Activated B cell treated with CpG ODN at 0.5 μM for 24 hours (primary cell): ENCODE measurements around the gene SPON1. TPM values are rescaled to one million over a fixed set of nuclear protein-coding genes. Genes with fewer than 3 reads are reported as not detected.

Experiments
- ATAC-seq: fragments of 200-7000 bp; cut with Tn5 transposase; one replicate; pipeline ENCODE4 v1.10.0; 2021; ENCODE audit warnings: low read depth, mild to moderate bottlenecking, moderate library complexity
- CTCF ChIA-PET: fragments of 350-600 bp; sonication (Branson Sonifier 250); formaldehyde crosslinking; loops from one replicate; lab custom pipeline; 2021; ENCODE audit warnings: antibody characterized with exemption; lab: Charles Lee
- POLR2A ChIA-PET: fragments of 350-600 bp; sonication (Branson Sonifier 250); formaldehyde crosslinking; loops from one replicate; lab custom pipeline; 2021; ENCODE audit warnings: antibody characterized with exemption; lab: Charles Lee
- DNase-seq: peaks from one replicate; pipeline ENCODE4 v3.0.0; 2022
- H3K27ac Mint-ChIP-seq: one replicate; pipeline ENCODE4 v1.8.0; 2020; ENCODE audit warnings: mixed read lengths
- H3K27me3 Mint-ChIP-seq: one replicate; pipeline ENCODE4 v1.8.0; 2021; ENCODE audit warnings: mixed read lengths
- H3K36me3 Mint-ChIP-seq: one replicate; pipeline ENCODE4 v1.8.0; 2021; ENCODE audit warnings: low read depth, mixed read lengths
- H3K4me1 Mint-ChIP-seq: one replicate; pipeline ENCODE4 v1.8.0; 2021; ENCODE audit warnings: mixed read lengths
- H3K4me3 Mint-ChIP-seq: one replicate; pipeline ENCODE4 v1.8.0; 2020; ENCODE audit warnings: mild to moderate bottlenecking, mixed read lengths
- H3K9me3 Mint-ChIP-seq: one replicate; pipeline ENCODE4 v1.8.0; 2020; ENCODE audit warnings: mixed read lengths
- intact Hi-C: fragments of 100-400 bp; cut with micrococcal nuclease; formaldehyde crosslinking; loops from one replicate; pipeline ENCODE4 v1.15.1; 2024
- total RNA-seq: library from RNA; stranded (reverse); gene quantifications from 2 replicates; pipeline ENCODE4 v1.2.3, GENCODE V29; 2022
- TF ChIP-seq, protein P1 (sequence below): fragments of 200-600 bp; IDR thresholded peaks from one replicate; pipeline ENCODE4 v1.8.0; 2022; ENCODE audit warnings: antibody characterized with exemption, mild to moderate bottlenecking

Gene SPON1
- total RNA-seq, 1 donor from 2014 or later: not detected

DNA sequence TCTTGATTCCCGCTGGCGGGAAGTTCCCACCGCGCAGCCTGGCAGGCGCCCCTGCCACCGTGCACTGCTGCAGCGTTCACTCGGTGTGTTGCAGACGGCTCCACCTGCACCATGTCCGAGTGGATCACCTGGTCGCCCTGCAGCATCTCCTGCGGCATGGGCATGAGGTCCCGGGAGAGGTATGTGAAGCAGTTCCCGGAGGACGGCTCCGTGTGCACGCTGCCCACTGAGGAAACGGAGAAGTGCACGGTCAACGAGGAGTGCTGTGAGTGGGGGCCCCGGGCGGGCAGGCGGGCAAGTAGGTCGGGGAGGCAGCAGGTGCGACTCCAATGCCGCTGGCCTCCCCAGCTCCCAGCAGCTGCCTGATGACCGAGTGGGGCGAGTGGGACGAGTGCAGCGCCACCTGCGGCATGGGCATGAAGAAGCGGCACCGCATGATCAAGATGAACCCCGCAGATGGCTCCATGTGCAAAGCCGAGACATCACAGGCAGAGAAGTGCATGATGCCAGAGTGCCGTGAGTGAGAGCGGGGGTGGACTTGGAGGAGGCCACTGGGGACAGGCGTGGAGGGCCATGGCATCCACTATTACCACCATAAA, 296.8 kb downstream of the SPON1 start:
- POLR2A ChIA-PET: no interaction called here

DNA sequence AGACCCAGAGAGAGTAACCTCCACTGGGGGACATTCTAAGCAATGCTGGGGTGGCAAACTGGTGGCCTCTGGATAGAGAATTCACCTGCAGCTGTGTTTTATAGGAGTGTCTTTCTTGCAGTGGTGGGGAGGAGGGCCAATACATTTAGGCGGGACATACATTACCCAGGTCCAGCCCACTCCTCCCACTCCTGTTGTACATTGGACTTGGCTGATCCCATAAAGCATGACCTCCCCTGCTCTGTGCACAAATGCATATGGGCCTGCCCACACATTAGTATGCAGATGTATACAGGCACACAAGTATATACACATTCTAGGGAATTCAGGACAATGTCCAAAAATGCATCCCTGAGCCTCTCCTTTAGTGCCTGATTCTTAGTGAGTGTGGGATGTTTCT, 297.4 kb downstream of the SPON1 start:
- no peak overlapping the region for H3K4me3 Mint-ChIP-seq
- ChIA-PET CTCF (interaction anchor here (2.5 kb wide), 1 partner anchor 195 kb away, joined by 8 read pairs; no protein-coding TSS in a partner anchor), POLR2A (no interaction called here)
- no peak overlapping the region for H3K27ac Mint-ChIP-seq
- H3K36me3 Mint-ChIP-seq: peaks cover 5% of the 10 kb centered on the region
- H3K4me1 Mint-ChIP-seq: no peaks in the 10 kb centered on the region
- intact Hi-C loops: no loop called here
- H3K27me3 Mint-ChIP-seq: peaks cover 3% of the 10 kb centered on the region
- H3K9me3 Mint-ChIP-seq: peaks cover 3% of the 10 kb centered on the region
- TF ChIP-seq, protein P1, sequence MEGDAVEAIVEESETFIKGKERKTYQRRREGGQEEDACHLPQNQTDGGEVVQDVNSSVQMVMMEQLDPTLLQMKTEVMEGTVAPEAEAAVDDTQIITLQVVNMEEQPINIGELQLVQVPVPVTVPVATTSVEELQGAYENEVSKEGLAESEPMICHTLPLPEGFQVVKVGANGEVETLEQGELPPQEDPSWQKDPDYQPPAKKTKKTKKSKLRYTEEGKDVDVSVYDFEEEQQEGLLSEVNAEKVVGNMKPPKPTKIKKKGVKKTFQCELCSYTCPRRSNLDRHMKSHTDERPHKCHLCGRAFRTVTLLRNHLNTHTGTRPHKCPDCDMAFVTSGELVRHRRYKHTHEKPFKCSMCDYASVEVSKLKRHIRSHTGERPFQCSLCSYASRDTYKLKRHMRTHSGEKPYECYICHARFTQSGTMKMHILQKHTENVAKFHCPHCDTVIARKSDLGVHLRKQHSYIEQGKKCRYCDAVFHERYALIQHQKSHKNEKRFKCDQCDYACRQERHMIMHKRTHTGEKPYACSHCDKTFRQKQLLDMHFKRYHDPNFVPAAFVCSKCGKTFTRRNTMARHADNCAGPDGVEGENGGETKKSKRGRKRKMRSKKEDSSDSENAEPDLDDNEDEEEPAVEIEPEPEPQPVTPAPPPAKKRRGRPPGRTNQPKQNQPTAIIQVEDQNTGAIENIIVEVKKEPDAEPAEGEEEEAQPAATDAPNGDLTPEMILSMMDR: no peak
- no peak for DNase-seq
- no peak for ATAC-seq

More for the DNA sequence above, 296.8 kb downstream of the SPON1 start:
- H3K4me1 Mint-ChIP-seq: no peaks in the 10 kb centered on the region
- DNase-seq (no peak), ATAC-seq (no peak)
- CTCF ChIA-PET: no interaction called here
- peaks cover 3% of the 10 kb centered on the region for H3K27me3 Mint-ChIP-seq
- H3K9me3 Mint-ChIP-seq: no peaks in the 10 kb centered on the region
- no peak overlapping the region for H3K4me3 Mint-ChIP-seq
- H3K27ac Mint-ChIP-seq: no peak overlapping the region
- intact Hi-C loops: no loop called here
- H3K36me3 Mint-ChIP-seq: peaks cover 1% of the 10 kb centered on the region
- TF ChIP-seq, protein P1: no peak

DNA sequence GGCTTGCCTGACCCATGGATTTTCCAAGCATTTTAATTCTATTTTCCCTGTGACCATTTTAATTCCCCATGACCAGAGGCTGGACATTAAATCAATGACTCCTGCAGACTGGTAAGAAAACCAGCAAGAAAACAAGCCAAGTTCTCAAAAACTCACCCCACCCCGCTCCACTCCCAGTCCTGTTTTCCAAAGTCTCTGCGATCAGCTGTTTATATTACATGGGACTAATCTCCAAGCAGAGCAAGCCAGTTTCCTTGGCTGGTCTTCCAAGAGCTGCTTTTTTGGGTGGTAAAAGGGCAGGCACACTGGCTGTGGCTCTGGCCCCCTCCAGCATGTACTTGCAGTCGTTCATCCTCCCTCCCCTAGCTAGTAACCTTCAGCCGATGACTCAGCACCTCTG, 298.5 kb downstream of the SPON1 start:
- ChIA-PET CTCF (interaction anchor here (2.5 kb wide), 1 partner anchor 194 kb away, joined by 8 read pairs; no protein-coding TSS in a partner anchor), POLR2A (no interaction called here)
- H3K4me3 Mint-ChIP-seq: no peak overlapping the region
- no peak overlapping the region for H3K27ac Mint-ChIP-seq
- intact Hi-C loops: no loop called here
- no peak for ATAC-seq
- no peaks in the 10 kb centered on the region for H3K27me3 Mint-ChIP-seq
- H3K4me1 Mint-ChIP-seq: no peaks in the 10 kb centered on the region
- TF ChIP-seq, protein P1: no peak
- no peak for DNase-seq
- peaks cover 3% of the 10 kb centered on the region for H3K9me3 Mint-ChIP-seq
- peaks cover 16% of the 10 kb centered on the region for H3K36me3 Mint-ChIP-seq

DNA sequence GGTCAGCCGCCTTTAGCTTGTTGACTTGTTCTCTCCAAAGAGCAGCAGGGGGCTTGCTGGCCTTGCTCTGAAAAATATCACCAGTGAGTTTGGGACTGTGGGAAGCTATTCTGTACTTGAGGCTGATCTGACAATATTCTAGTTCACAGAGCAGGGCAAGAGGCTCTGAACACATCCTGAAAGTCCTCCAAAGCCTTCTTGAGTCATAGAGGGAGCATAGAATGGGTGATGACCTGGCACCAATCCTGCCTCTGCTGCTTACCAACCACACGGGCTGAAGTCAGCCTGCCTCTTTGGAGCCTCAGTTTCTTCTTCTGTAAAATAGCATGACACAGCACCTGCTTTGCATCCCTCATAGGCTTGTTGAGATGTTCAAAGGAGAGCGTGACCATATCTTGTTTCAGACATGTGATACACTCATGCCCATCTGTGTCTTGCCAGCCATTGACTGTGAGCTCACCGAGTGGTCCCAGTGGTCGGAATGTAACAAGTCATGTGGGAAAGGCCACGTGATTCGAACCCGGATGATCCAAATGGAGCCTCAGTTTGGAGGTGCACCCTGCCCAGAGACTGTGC, 299.8 kb downstream of the SPON1 start:
- intact Hi-C loops: no loop called here
- ATAC-seq (no peak), DNase-seq (no peak)
- no peaks in the 10 kb centered on the region for H3K27me3 Mint-ChIP-seq
- H3K27ac Mint-ChIP-seq: no peak overlapping the region
- H3K36me3 Mint-ChIP-seq: peaks cover 17% of the 10 kb centered on the region
- ChIA-PET POLR2A (interaction anchor here (0.7 kb wide), 1 partner anchor 104 kb away, joined by 3 read pairs; no protein-coding TSS in a partner anchor), CTCF (interaction anchor here (1.1 to 2.5 kb wide), 2 partner anchors 193 to 308 kb away, joined by 3 to 8 read pairs; no protein-coding TSS in a partner anchor)
- peaks cover 3% of the 10 kb centered on the region for H3K9me3 Mint-ChIP-seq
- no peaks in the 10 kb centered on the region for H3K4me1 Mint-ChIP-seq
- H3K4me3 Mint-ChIP-seq: no peak overlapping the region
- TF ChIP-seq, protein P1: no peak

DNA sequence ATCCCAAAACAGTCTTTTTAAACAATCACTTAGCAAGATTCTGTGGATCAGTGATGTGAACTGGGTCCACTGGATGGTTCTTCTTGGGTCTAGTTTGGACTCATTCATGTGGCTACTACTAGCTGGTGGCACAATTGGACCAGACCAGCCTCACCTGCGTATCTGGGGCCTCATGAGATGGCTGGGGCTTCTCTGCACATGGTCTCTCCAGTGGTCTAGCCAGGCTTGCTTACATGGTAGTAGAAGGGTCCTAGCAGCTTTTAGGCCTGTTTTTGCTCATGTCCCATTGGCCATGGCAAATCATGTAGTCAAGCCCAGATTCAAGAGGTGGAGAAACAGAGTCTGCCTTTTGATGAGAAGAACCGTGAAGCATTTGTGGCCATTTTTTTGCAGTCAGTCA, 302.4 kb downstream of the SPON1 start:
- ChIA-PET CTCF (no interaction called here), POLR2A (no interaction called here)
- intact Hi-C loops: no loop called here
- TF ChIP-seq, protein P1: no peak
- peaks cover 16% of the 10 kb centered on the region for H3K4me1 Mint-ChIP-seq
- ATAC-seq (no peak), DNase-seq (no peak)
- no peak overlapping the region for H3K27ac Mint-ChIP-seq
- H3K4me3 Mint-ChIP-seq: no peak overlapping the region
- peaks cover 3% of the 10 kb centered on the region for H3K9me3 Mint-ChIP-seq
- peaks cover 23% of the 10 kb centered on the region for H3K36me3 Mint-ChIP-seq
- no peaks in the 10 kb centered on the region for H3K27me3 Mint-ChIP-seq
